HepG2 (cell line): ENCODE measurements around the gene MND1. TPM values are rescaled to one million over a fixed set of nuclear protein-coding genes. Genes with fewer than 3 reads are reported as not detected.

Source experiments
- ATAC-seq: fragments of 200-7000 bp; cut with Tn5 transposase; 3 replicates; pipeline ENCODE4 v1.9.1; 2020; ENCODE audit warnings: mild to moderate bottlenecking, moderate library complexity
- BruUV-seq: library from RNA; stranded (reverse); fragments of 400-500 nt; replicated peaks from 2 replicates; lab custom pipeline; 2021; lab: Mats Ljungman, UMichigan
- CTCF ChIA-PET: fragments of 300-600 bp; formaldehyde crosslinking; extraction: SDS; loops from one replicate; lab custom pipeline; 2021; ENCODE audit warnings: low total read pairs, inconsistent platforms, low intra/inter-chr PET ratio; lab: Yijun Ruan, JAX
- POLR2A ChIA-PET: fragments of 350-600 bp; sonication (Branson Sonifier 250); formaldehyde crosslinking; loops from one replicate; lab custom pipeline; 2020; ENCODE audit warnings: antibody characterized with exemption, inconsistent platforms; lab: Yijun Ruan, JAX
- DNase-seq: peaks from one replicate; pipeline ENCODE4 v3.0.0-alpha.2; 2015; ENCODE audit warnings: low spot score
- FAIRE-seq: peaks from 3 replicates; lab custom pipeline; 2011; peaks lifted over from hg19 to GRCh38; lab: Jason Lieb, UNC
- H2AFZ ChIP-seq: one replicate; pipeline ENCODE4 v1.6.1; 2011; ENCODE audit warnings: low read length, inconsistent platforms
- H3K27ac ChIP-seq: fragments of 300-600 bp; 3 replicates; pipeline ENCODE4 v1.8.0; 2011; ENCODE audit warnings: mixed run types, mild to moderate bottlenecking, mixed read lengths, low read length, inconsistent platforms; ENCODE audit not compliant: insufficient read depth; ENCODE audit errors: extremely low read length
- H3K27me3 ChIP-seq, 2 experiments: fragments of 200-600 bp in 1 of 2; 2 replicates in 1 of 2; 3 replicates in 1 of 2; pipeline versions ENCODE4 v1.6.0 to v1.8.0; 2011; ENCODE audit warnings: low read length in 2 of 2, mild to moderate bottlenecking in 2 of 2, moderate library complexity in 2 of 2, inconsistent platforms in 1 of 2; ENCODE audit not compliant: insufficient read depth in 2 of 2, control insufficient read depth in 1 of 2
- H3K36me3 ChIP-seq, 2 experiments: fragments of 200-600 bp in 1 of 2; replicated peaks in 1 of 2; 2 replicates in 1 of 2; 3 replicates in 1 of 2; pipeline versions ENCODE4 v1.5.1 to v1.8.0; 2011; ENCODE audit warnings: low read length in 2 of 2, inconsistent platforms in 1 of 2; ENCODE audit not compliant: insufficient read depth in 2 of 2, control insufficient read depth in 1 of 2
- H3K4me1 ChIP-seq: 2 replicates; pipeline ENCODE4 v1.5.1; 2012; ENCODE audit warnings: low read length, inconsistent platforms; ENCODE audit not compliant: insufficient read depth
- H3K4me2 ChIP-seq: 2 replicates; pipeline ENCODE4 v1.6.0; 2011; ENCODE audit warnings: low read depth, low read length, inconsistent platforms
- H3K4me3 ChIP-seq, 3 experiments: fragments of 200-600 bp in 1 of 3; sonication (generic), shearing (Covaris generic) in 1 of 3; replicated peaks in 1 of 3; 2 replicates each; pipeline ENCODE4 v1.5.1; 2011 to 2016; ENCODE audit warnings: low read length in 3 of 3, inconsistent platforms in 2 of 3, low read depth in 2 of 3, mild to moderate bottlenecking in 2 of 3, control low read depth in 1 of 3, mixed read lengths in 1 of 3; ENCODE audit not compliant: insufficient read depth in 1 of 3
- H3K79me2 ChIP-seq: one replicate; pipeline ENCODE4 v1.6.1; 2011; ENCODE audit warnings: low read length, inconsistent platforms; ENCODE audit not compliant: insufficient read depth
- H3K9ac ChIP-seq: 2 replicates; pipeline ENCODE4 v1.6.0; 2011; ENCODE audit warnings: mild to moderate bottlenecking, low read depth, low read length, inconsistent platforms; ENCODE audit not compliant: insufficient read depth
- H3K9me3 ChIP-seq: 2 replicates; pipeline ENCODE4 v1.5.1; 2012; ENCODE audit warnings: mild to moderate bottlenecking, low read length
- H4K20me1 ChIP-seq: 2 replicates; pipeline ENCODE4 v1.6.0; 2011; ENCODE audit warnings: inconsistent platforms, mild to moderate bottlenecking, low read length, moderate library complexity; ENCODE audit not compliant: insufficient read depth
- ATF5 ChIP-seq: sonication (generic); formaldehyde crosslinking; IDR thresholded peaks from 2 replicates; pipeline ENCODE4 v1.4.0; 2020; ENCODE audit warnings: mild to moderate bottlenecking, low read depth, missing genetic modification reagents
- BCL3 ChIP-seq: sonication (generic); formaldehyde crosslinking; IDR thresholded peaks from 2 replicates; pipeline ENCODE4 v1.5.1; 2020; ENCODE audit warnings: mild to moderate bottlenecking, missing genetic modification reagents, moderate library complexity
- HNRNPK ChIP-seq: fragments of 200-400 bp; formaldehyde crosslinking; IDR thresholded peaks from 2 replicates; pipeline ENCODE4 v1.6.1; 2018; ENCODE audit warnings: low read length, low read depth, moderate library complexity, mild to moderate bottlenecking; ENCODE audit not compliant: poor library complexity, severe bottlenecking
- MIXL1 ChIP-seq: IDR thresholded peaks from 2 replicates; pipeline ENCODE4 v1.6.1; 2016
- PHF21A ChIP-seq: sonication (generic); formaldehyde crosslinking; IDR thresholded peaks from 2 replicates; pipeline ENCODE4 v1.5.0; 2020; ENCODE audit warnings: mild to moderate bottlenecking, missing genetic modification reagents
- SIX1 ChIP-seq: sonication (generic); formaldehyde crosslinking; IDR thresholded peaks from 2 replicates; pipeline ENCODE4 v1.4.0; 2020; ENCODE audit warnings: missing genetic modification reagents, borderline replicate concordance
- SIX4 ChIP-seq: sonication (generic); formaldehyde crosslinking; IDR thresholded peaks from 2 replicates; pipeline ENCODE4 v1.4.0; 2020; ENCODE audit warnings: missing genetic modification reagents
- SNAPC5 ChIP-seq: sonication (generic); formaldehyde crosslinking; IDR thresholded peaks from 2 replicates; pipeline ENCODE4 v1.8.1; 2023; ENCODE audit warnings: mild to moderate bottlenecking, missing genetic modification reagents, borderline replicate concordance
- TBL1XR1 ChIP-seq: fragments of 150-350 bp; IDR thresholded peaks from 2 replicates; pipeline ENCODE4 v1.6.1; 2014; ENCODE audit warnings: borderline replicate concordance, low read length; ENCODE audit not compliant: partially characterized antibody
- ZBTB14 ChIP-seq: sonication (generic); formaldehyde crosslinking; IDR thresholded peaks from 2 replicates; pipeline ENCODE4 v1.4.0; 2020; ENCODE audit warnings: missing genetic modification reagents
- ZBTB38 ChIP-seq: sonication (generic); formaldehyde crosslinking; IDR thresholded peaks from 2 replicates; pipeline ENCODE4 v1.5.1; 2020; ENCODE audit warnings: mild to moderate bottlenecking, missing genetic modification reagents
- ZBTB43 ChIP-seq: sonication (generic); formaldehyde crosslinking; conservative IDR thresholded peaks from 2 replicates; pipeline ENCODE4 v1.4.0; 2020; ENCODE audit warnings: missing genetic modification reagents
- ZNF143 ChIP-seq: sonication (generic); formaldehyde crosslinking; IDR thresholded peaks from 2 replicates; pipeline ENCODE4 v1.4.0; 2020; ENCODE audit warnings: missing genetic modification reagents
- ZNF3 ChIP-seq: IDR thresholded peaks from 2 replicates; pipeline ENCODE4 v1.7.0; 2017; ENCODE audit warnings: inconsistent platforms
- ZNF513 ChIP-seq: sonication (generic); formaldehyde crosslinking; conservative IDR thresholded peaks from 2 replicates; pipeline ENCODE4 v1.5.0; 2020; ENCODE audit warnings: missing genetic modification reagents
- ZNF737 ChIP-seq: sonication (generic); formaldehyde crosslinking; IDR thresholded peaks from 2 replicates; pipeline ENCODE4 v1.5.0; 2020; ENCODE audit warnings: missing genetic modification reagents, mild to moderate bottlenecking, borderline replicate concordance
- WGBS: methylation state at CpG from one replicate; pipeline ENCODE4 v1.1.6; 2017; ENCODE audit warnings: low lambda C conversion rate; 5-methylcytosine and 5-hydroxymethylcytosine counted together
- in situ Hi-C: cut with HindIII; loops from 2 replicates; pipeline ENCODE4 v1.10.0; 2017; ENCODE audit warnings: low pct_unique_long_range_greater_than_20kb; ENCODE audit not compliant: extremely low pct_ligation_motif_present
- intact Hi-C: fragments of 100-400 bp; cut with micrococcal nuclease; formaldehyde crosslinking; loops from one replicate; pipeline ENCODE4 v1.10.0; 2022; ENCODE audit not compliant: unreplicated experiment
- polyA plus RNA-seq, 8 experiments: library from polyadenylated mRNA; depleted of rRNA in 3 of 8; stranded (reverse) in 7 of 8; unstranded in 1 of 8; fragments of >200 nt; fragmentation: Illumina TruSeq in 4 of 8; extraction: Trizol in 4 of 8; gene quantifications; 2 replicates each; pipeline versions ENCODE4 v1.2.1 to v1.2.3, GENCODE V29; 2011 to 2016; ENCODE audit warnings: low read depth in 4 of 8, missing spikeins in 1 of 8, mixed read lengths in 1 of 8; ENCODE audit not compliant: insufficient read depth in 1 of 8
- total RNA-seq, 5 experiments: library from RNA; depleted of rRNA; stranded (reverse); fragments of >200 nt; fragmentation: Illumina TruSeq; extraction: Trizol; gene quantifications; 2 replicates each; pipeline ENCODE4 v1.2.3, GENCODE V29; 2016; ENCODE audit warnings: low read depth in 1 of 5

Gene MND1
- total and polyA plus RNA-seq, 2 of the 13 experiments (the other 11 are each of a cell fraction or from before 2014, with no cell fraction given), result 4.8 to 30.7 TPM

- DNase-seq (peak; percentile 52), ATAC-seq (peak; percentile 69), FAIRE-seq (peak; percentile 43)
- H3K9ac ChIP-seq, result no peak overlapping the region
- H3K36me3 ChIP-seq, result no peaks in the 10 kb centered on the region
- in situ Hi-C loops, result no loop called here
- no peak overlapping the region for H2AFZ ChIP-seq
- no TSS peak for BruUV-seq
- H3K4me3 ChIP-seq, result peak overlapping the region in 1 of 3 experiments; percentile 41; a peak in 2 of 6 replicates
- ChIA-PET CTCF (no interaction called here), POLR2A (interaction anchor here (2.9 kb wide), 1 partner anchor 13 kb away, joined by 13 read pairs; the partner anchor contains the start of gene TMEM131L)
- H3K27ac ChIP-seq, result no peak overlapping the region
- WGBS, result 53% methylated on average over 4 of the region's 4 CpGs
- intact Hi-C loops, result no loop called here
- no peaks in the 10 kb centered on the region for H4K20me1 ChIP-seq
- H3K9me3 ChIP-seq, result no peaks in the 10 kb centered on the region
- no peaks in the 10 kb centered on the region for H3K27me3 ChIP-seq
- no peaks in the 10 kb centered on the region for H3K79me2 ChIP-seq
- peak overlapping the region; percentile 59 for H3K4me2 ChIP-seq
- peaks cover 33% of the 10 kb centered on the region for H3K4me1 ChIP-seq
- TF ChIP-seq ATF5 (CRISPR knock-in tag) (no peak), ZBTB38 (no peak), ZBTB14 (CRISPR knock-in tag) (no peak), ZNF3 (no peak), SIX4 (CRISPR knock-in tag) (no peak), ZNF737 (no peak), ZNF513 (CRISPR knock-in tag) (no peak), HNRNPK (peak; percentile 96), ZNF143 (CRISPR knock-in tag) (no peak), MIXL1 (no peak), SIX1 (CRISPR knock-in tag) (no peak), TBL1XR1 (no peak), PHF21A (CRISPR knock-in tag) (no peak), ZBTB43 (CRISPR knock-in tag) (no peak), SNAPC5 (CRISPR knock-in tag) (no peak), BCL3 (CRISPR knock-in tag) (no peak)
Measured at GRCh38 chr4:153452658-153453378, 108.3 kb downstream of the MND1 start.
